K562 (cell line): ENCODE data around the gene SETMAR. TPM values are rescaled to one million over a fixed set of nuclear protein-coding genes. Genes with fewer than 3 reads are reported as not detected.
A peak's percentile ranks its signal among the peaks of the same experiment; 100 is the strongest.

Source experiments
- ARID1B ChIP-seq: fragments of 450-650 bp; IDR thresholded peaks from 2 replicates; pipeline ENCODE4 v1.6.1; 2016; ENCODE audit warnings: antibody characterized with exemption, mild to moderate bottlenecking, inconsistent platforms
- CBFA2T3 ChIP-seq: fragments of 450-650 bp; IDR thresholded peaks from 2 replicates; pipeline ENCODE4 v1.6.1; 2017
- CCNT2 ChIP-seq: IDR thresholded peaks from 2 replicates; pipeline ENCODE4 v1.6.1; 2011; ENCODE audit warnings: borderline replicate concordance, low read depth, mild to moderate bottlenecking, moderate library complexity, mixed read lengths, low read length; ENCODE audit not compliant: insufficient read length; ENCODE audit errors: extremely low read depth
- DACH1 ChIP-seq: fragments of 450-650 bp; IDR thresholded peaks from 2 replicates; pipeline ENCODE4 v1.6.1; 2018; ENCODE audit not compliant: partially characterized antibody
- HCFC1 ChIP-seq: IDR thresholded peaks from 2 replicates; pipeline ENCODE4 v1.6.1; 2012; ENCODE audit warnings: low read depth, low read length, improper control_type of control experiment
- LCOR ChIP-seq: sonication (generic); formaldehyde crosslinking; IDR thresholded peaks from 2 replicates; pipeline ENCODE4 v1.8.0; 2022; ENCODE audit warnings: mild to moderate bottlenecking, missing genetic modification reagents
- MAFG ChIP-seq: fragments of 450-650 bp; conservative IDR thresholded peaks from 2 replicates; pipeline ENCODE4 v1.6.1; 2016; ENCODE audit warnings: missing genetic modification characterization, missing compliant biosample characterization
- MCM5 ChIP-seq: fragments of 450-650 bp; IDR thresholded peaks from 2 replicates; pipeline ENCODE4 v1.6.1; 2016; ENCODE audit warnings: low read depth
- MECOM ChIP-seq: fragments of 250-450 bp; sonication (Bioruptor Pico); IDR thresholded peaks from 2 replicates; pipeline ENCODE4 v1.8.0; 2022; ENCODE audit warnings: inconsistent platforms
- MTF1 ChIP-seq: fragments of 250-450 bp; sonication (Bioruptor Pico); IDR thresholded peaks from 2 replicates; pipeline ENCODE4 v1.9.0; 2021; ENCODE audit warnings: moderate library complexity, mild to moderate bottlenecking, inconsistent platforms, borderline replicate concordance
- NELFE ChIP-seq: IDR thresholded peaks from 2 replicates; pipeline ENCODE4 v1.6.1; 2011; ENCODE audit warnings: mild to moderate bottlenecking; ENCODE audit not compliant: insufficient read depth, insufficient read length
- PHF21A ChIP-seq: fragments of 450-650 bp; IDR thresholded peaks from 2 replicates; pipeline ENCODE4 v1.6.1; 2017; ENCODE audit warnings: low read depth, borderline replicate concordance
- PHTF2 ChIP-seq: fragments of 250-450 bp; sonication (Bioruptor Pico); IDR thresholded peaks from 2 replicates; pipeline ENCODE4 v1.5.0; 2021; ENCODE audit warnings: mild to moderate bottlenecking
- POU5F1 ChIP-seq: fragments of 150-350 bp; IDR thresholded peaks from 2 replicates; pipeline ENCODE4 v1.6.1; 2014; ENCODE audit warnings: borderline replicate concordance, low read length, low read depth, mild to moderate bottlenecking; ENCODE audit not compliant: partially characterized antibody
- RFX1 ChIP-seq: fragments of 450-650 bp; IDR thresholded peaks from 2 replicates; pipeline ENCODE4 v1.6.1; 2016; ENCODE audit warnings: mild to moderate bottlenecking, moderate library complexity
- SMARCC2 ChIP-seq: fragments of 450-650 bp; IDR thresholded peaks from 2 replicates; pipeline ENCODE4 v1.6.1; 2017; ENCODE audit warnings: antibody characterized with exemption, moderate library complexity, mild to moderate bottlenecking, low read depth
- SNRNP70 ChIP-seq: fragments of 200-400 bp; formaldehyde crosslinking; optimal IDR thresholded peaks from 2 replicates; pipeline ENCODE3; 2017; ENCODE audit warnings: low read depth, low read length
- STAT5A ChIP-seq: IDR thresholded peaks from 2 replicates; pipeline ENCODE4 v1.6.1; 2012; ENCODE audit warnings: low read length, inconsistent platforms, borderline replicate concordance
- TAF7 ChIP-seq: fragments of 450-650 bp; IDR thresholded peaks from 2 replicates; pipeline ENCODE4 v1.6.1; 2016; ENCODE audit warnings: missing genetic modification characterization, missing compliant biosample characterization
- THRAP3 ChIP-seq: fragments of 450-650 bp; IDR thresholded peaks from 2 replicates; pipeline ENCODE4 v1.6.1; 2016; ENCODE audit warnings: mild to moderate bottlenecking, inconsistent platforms, borderline replicate concordance
- ZC3H11A ChIP-seq: IDR thresholded peaks from 2 replicates; pipeline ENCODE4 v1.6.1; 2012; ENCODE audit warnings: low read depth, low read length, improper control_type of control experiment
- ZNF146 ChIP-seq: IDR thresholded peaks from one replicate; pipeline ENCODE4 v1.6.1; 2018; ENCODE audit warnings: missing compliant biosample characterization; ENCODE audit not compliant: unreplicated experiment
- ZNF184 ChIP-seq: sonication (generic); formaldehyde crosslinking; IDR thresholded peaks from 2 replicates; pipeline ENCODE4 v1.5.0; 2020; ENCODE audit warnings: missing genetic modification reagents
- ZNF445 ChIP-seq: fragments of 250-450 bp; sonication (Bioruptor Pico); IDR thresholded peaks from 2 replicates; pipeline ENCODE4 v1.4.0; 2020; ENCODE audit warnings: low read depth, mild to moderate bottlenecking, moderate library complexity
- ZNF57 ChIP-seq: fragments of 450-650 bp; formaldehyde crosslinking; IDR thresholded peaks from 2 replicates; pipeline ENCODE4 v1.4.0; 2020; ENCODE audit warnings: mild to moderate bottlenecking, moderate library complexity
- ZSCAN29 ChIP-seq: fragments of 450-650 bp; IDR thresholded peaks from 2 replicates; pipeline ENCODE4 v1.6.1; 2017
- polyA plus RNA-seq, 8 experiments: library from polyadenylated mRNA; depleted of rRNA in 4 of 8; stranded (reverse) in 5 of 8; unstranded in 3 of 8; fragments of >200 nt; fragmentation: Nextera tagmentation in 2 of 8; fragmentation: Illumina TruSeq in 1 of 8; extraction: Ambion mirVana in 2 of 8; extraction: Trizol in 1 of 8; gene quantifications; 2 replicates each; pipeline versions ENCODE4 v1.2.1 to v1.2.3, GENCODE V29; 2011 to 2014; ENCODE audit warnings: inconsistent platforms in 1 of 8, missing spikeins in 1 of 8
- total RNA-seq, 7 experiments: library from RNA; depleted of rRNA in 6 of 7; stranded (reverse); fragments of >200 nt in 6 of 7; fragmentation: Illumina TruSeq in 2 of 7; extraction: Trizol in 2 of 7; gene quantifications; 2 replicates each; pipeline versions ENCODE4 v1.2.1 to v1.2.3, GENCODE V29; 2011 to 2021; ENCODE audit warnings: low replicate concordance in 1 of 7
- TF ChIP-seq, protein P1 (sequence below): fragments of 450-650 bp; formaldehyde crosslinking; IDR thresholded peaks from 2 replicates; pipeline ENCODE4 v1.4.0; 2022; ENCODE audit warnings: missing genetic modification characterization
- TF ChIP-seq, protein P2 (sequence below), 2 experiments: fragments of 200-800 bp in 1 of 2; sonication (Bioruptor generic) in 1 of 2; sonication (generic) in 1 of 2; formaldehyde crosslinking in 1 of 2; IDR thresholded peaks in 1 of 2; conservative IDR thresholded peaks in 1 of 2; 2 replicates each; pipeline versions ENCODE4 v1.5.0 to v1.6.1; 2016 to 2020; ENCODE audit warnings: missing compliant biosample characterization in 1 of 2, missing genetic modification characterization in 1 of 2, missing genetic modification reagents in 1 of 2
- TF ChIP-seq, protein P3 (sequence below): fragments of 250-450 bp; sonication (Bioruptor Pico); IDR thresholded peaks from 2 replicates; pipeline ENCODE4 v1.8.0; 2021; ENCODE audit warnings: borderline replicate concordance, mild to moderate bottlenecking, moderate library complexity; ENCODE audit not compliant: poor library complexity, severe bottlenecking

Gene SETMAR
- total and polyA plus RNA-seq, 9 of the 15 experiments (the other 6 are each of a cell fraction or from before 2014, with no cell fraction given): 5.5 to 25.1 (median 18.2) TPM

DNA sequence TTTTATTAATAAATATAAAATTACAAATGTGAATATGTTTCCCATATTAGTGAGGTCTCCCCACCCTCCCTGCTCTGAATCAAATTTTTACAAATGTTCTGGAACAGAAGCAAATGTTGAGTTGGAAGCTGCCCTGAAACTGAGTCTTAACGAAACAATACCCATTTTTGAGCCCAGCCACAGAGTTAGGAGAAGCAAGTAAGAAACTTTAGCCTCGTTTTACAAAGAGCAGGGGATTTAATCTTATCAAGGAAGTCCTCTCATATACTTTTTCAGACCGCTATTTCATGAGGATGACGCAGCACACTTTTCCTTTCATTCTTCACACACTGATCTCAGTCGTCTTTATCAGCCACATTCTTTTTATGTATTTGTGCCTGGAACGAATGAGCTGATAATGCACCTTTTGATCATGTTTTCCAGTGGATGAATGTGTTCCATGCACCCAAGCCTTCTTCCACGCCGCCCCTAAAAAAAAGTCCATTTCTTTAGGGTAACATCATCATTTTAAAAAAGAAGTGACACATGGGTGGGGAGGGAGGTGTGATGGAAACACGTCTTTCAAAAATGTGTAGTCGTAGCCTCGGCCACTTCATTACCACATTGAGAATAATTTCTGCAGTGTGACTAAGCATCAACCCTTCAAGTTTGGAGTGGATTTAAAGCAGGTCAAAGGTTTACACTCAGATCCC lies 48.1 kb downstream of the SETMAR start (continued):
- TF ChIP-seq ZC3H11A (no peak), POU5F1 (no peak), NELFE (no peak), STAT5A (no peak), ZNF184 (CRISPR knock-in tag) (no peak), THRAP3 (no peak), MTF1 (CRISPR knock-in tag) (no peak), MAFG (tag) (peak; percentile 97), PHTF2 (CRISPR knock-in tag) (no peak), CCNT2 (no peak), MECOM (CRISPR knock-in tag) (no peak), ARID1B (peak; percentile 80), TAF7 (tag) (no peak), CBFA2T3 (peak; percentile 72), SMARCC2 (peak; percentile 81; the same call in 1 of the 2 replicates), PHF21A (no peak), ZNF445 (CRISPR knock-in tag) (0 out of 2 replicates have a peak, but pooled peaks have one; percentile 68), MCM5 (no peak), ZNF146 (CRISPR knock-in tag) (no peak), HCFC1 (no peak), RFX1 (no peak), DACH1 (no peak), SNRNP70 (no peak), LCOR (CRISPR knock-in tag) (peak; percentile 53; the same call in 1 of the 2 replicates), ZNF57 (CRISPR knock-in tag) (no peak), ZSCAN29 (no peak)
- TF ChIP-seq, protein P1, sequence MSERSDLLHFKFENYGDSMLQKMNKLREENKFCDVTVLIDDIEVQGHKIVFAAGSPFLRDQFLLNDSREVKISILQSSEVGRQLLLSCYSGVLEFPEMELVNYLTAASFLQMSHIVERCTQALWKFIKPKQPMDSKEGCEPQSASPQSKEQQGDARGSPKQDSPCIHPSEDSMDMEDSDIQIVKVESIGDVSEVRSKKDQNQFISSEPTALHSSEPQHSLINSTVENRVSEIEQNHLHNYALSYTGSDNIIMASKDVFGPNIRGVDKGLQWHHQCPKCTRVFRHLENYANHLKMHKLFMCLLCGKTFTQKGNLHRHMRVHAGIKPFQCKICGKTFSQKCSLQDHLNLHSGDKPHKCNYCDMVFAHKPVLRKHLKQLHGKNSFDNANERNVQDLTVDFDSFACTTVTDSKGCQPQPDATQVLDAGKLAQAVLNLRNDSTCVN (CRISPR knock-in tag): no peak
- TF ChIP-seq, protein P2, sequence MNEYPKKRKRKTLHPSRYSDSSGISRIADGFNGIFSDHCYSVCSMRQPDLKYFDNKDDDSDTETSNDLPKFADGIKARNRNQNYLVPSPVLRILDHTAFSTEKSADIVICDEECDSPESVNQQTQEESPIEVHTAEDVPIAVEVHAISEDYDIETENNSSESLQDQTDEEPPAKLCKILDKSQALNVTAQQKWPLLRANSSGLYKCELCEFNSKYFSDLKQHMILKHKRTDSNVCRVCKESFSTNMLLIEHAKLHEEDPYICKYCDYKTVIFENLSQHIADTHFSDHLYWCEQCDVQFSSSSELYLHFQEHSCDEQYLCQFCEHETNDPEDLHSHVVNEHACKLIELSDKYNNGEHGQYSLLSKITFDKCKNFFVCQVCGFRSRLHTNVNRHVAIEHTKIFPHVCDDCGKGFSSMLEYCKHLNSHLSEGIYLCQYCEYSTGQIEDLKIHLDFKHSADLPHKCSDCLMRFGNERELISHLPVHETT (CRISPR knock-in tag; conservative IDR thresholded peaks at IDR 0.05 in 1 of 2, IDR thresholded peaks at IDR 0.05 in 1 of 2): peak in 1 of 2 experiments; percentile 47; a peak in 1 of 4 replicates
- TF ChIP-seq, protein P3, sequence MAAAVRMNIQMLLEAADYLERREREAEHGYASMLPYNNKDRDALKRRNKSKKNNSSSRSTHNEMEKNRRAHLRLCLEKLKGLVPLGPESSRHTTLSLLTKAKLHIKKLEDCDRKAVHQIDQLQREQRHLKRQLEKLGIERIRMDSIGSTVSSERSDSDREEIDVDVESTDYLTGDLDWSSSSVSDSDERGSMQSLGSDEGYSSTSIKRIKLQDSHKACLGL: no peak
